HEK293 (cell line): Measurements from ENCODE around the gene CASKIN2.

Experiments used
- CTCF ChIA-PET: fragments of 350-600 bp; formaldehyde crosslinking; extraction: SDS; loops from one replicate; lab custom pipeline; 2021; ENCODE audit warnings: antibody characterized with exemption; lab: Yijun Ruan, JAX
- POLR2A ChIA-PET: fragments of 300-600 bp; formaldehyde crosslinking; extraction: SDS; loops from one replicate; lab custom pipeline; 2020; ENCODE audit warnings: antibody characterized with exemption, inconsistent platforms; lab: Yijun Ruan, JAX
- H3K27ac ChIP-seq: fragments of 200-500 bp; sonication (Bioruptor generic); 2 replicates; pipeline ENCODE4 v1.5.1; 2014; ENCODE audit warnings: low read depth, low read length, control low read depth, inconsistent platforms; ENCODE audit errors: extremely low read depth
- H3K36me3 ChIP-seq, 2 experiments: fragments of 200-500 bp in 1 of 2; sonication (Bioruptor generic) in 1 of 2; 1 replicate in 1 of 2; 2 replicates in 1 of 2; pipeline ENCODE4 v1.5.1; 2014 to 2017; ENCODE audit warnings: inconsistent platforms in 2 of 2, low read length in 2 of 2; ENCODE audit not compliant: control insufficient read depth in 2 of 2, insufficient read depth in 1 of 2
- H3K4me1 ChIP-seq: fragments of 200-500 bp; sonication (Bioruptor generic); 2 replicates; pipeline ENCODE4 v1.5.1; 2014; ENCODE audit warnings: mild to moderate bottlenecking, low read length, inconsistent platforms; ENCODE audit not compliant: control insufficient read depth, insufficient read depth
- H3K4me3 ChIP-seq: 2 replicates; pipeline ENCODE4 v1.5.1; 2011; ENCODE audit warnings: low read depth, mild to moderate bottlenecking, control low read depth, low read length, moderate library complexity
- H3K9me3 ChIP-seq: fragments of 200-500 bp; sonication (Bioruptor generic); 2 replicates; pipeline ENCODE4 v1.5.1; 2014; ENCODE audit warnings: low read depth, low read length, inconsistent platforms; ENCODE audit not compliant: control insufficient read depth, insufficient read depth
- GFI1B ChIP-seq: fragments of 450-650 bp; formaldehyde crosslinking; IDR thresholded peaks from 2 replicates; pipeline ENCODE4 v1.5.1; 2016; ENCODE audit warnings: missing biosample characterization, missing genetic modification characterization
- GLIS2 ChIP-seq: fragments of 450-650 bp; formaldehyde crosslinking; IDR thresholded peaks from 2 replicates; pipeline ENCODE4 v1.5.1; 2016; ENCODE audit warnings: missing biosample characterization, missing genetic modification characterization
- HOXC10 ChIP-seq: sonication (generic); formaldehyde crosslinking; IDR thresholded peaks from 2 replicates; pipeline ENCODE4 v1.8.1; 2023; ENCODE audit warnings: mild to moderate bottlenecking, missing genetic modification reagents
- KLF8 ChIP-seq: fragments of 450-650 bp; formaldehyde crosslinking; IDR thresholded peaks from 2 replicates; pipeline ENCODE4 v1.5.1; 2016; ENCODE audit warnings: missing biosample characterization, missing genetic modification characterization
- SCRT1 ChIP-seq: fragments of 450-650 bp; formaldehyde crosslinking; IDR thresholded peaks from 2 replicates; pipeline ENCODE4 v1.5.1; 2016; ENCODE audit warnings: missing biosample characterization, missing genetic modification characterization, borderline replicate concordance
- SETDB1 ChIP-seq: IDR thresholded peaks from one replicate; pipeline ENCODE4 v1.6.1; 2017; ENCODE audit warnings: mild to moderate bottlenecking, low read length, moderate library complexity, mixed read lengths; ENCODE audit not compliant: insufficient read length
- TCF7L2 ChIP-seq: IDR thresholded peaks from 2 replicates; pipeline ENCODE4 v1.6.1; 2011; ENCODE audit warnings: low read depth, mild to moderate bottlenecking, inconsistent platforms, low read length, moderate library complexity, borderline replicate concordance
- YY2 ChIP-seq: fragments of 450-650 bp; formaldehyde crosslinking; IDR thresholded peaks from 2 replicates; pipeline ENCODE4 v1.5.1; 2016; ENCODE audit warnings: missing biosample characterization, missing genetic modification characterization
- ZBTB48 ChIP-seq: fragments of 450-650 bp; formaldehyde crosslinking; IDR thresholded peaks from 2 replicates; pipeline ENCODE4 v1.5.1; 2016; ENCODE audit warnings: missing biosample characterization, missing genetic modification characterization
- ZFP37 ChIP-seq: fragments of 450-650 bp; formaldehyde crosslinking; IDR thresholded peaks from 2 replicates; pipeline ENCODE4 v1.5.1; 2016; ENCODE audit warnings: missing biosample characterization, missing genetic modification characterization
- ZNF133 ChIP-seq: fragments of 450-650 bp; formaldehyde crosslinking; IDR thresholded peaks from 2 replicates; pipeline ENCODE4 v1.5.1; 2016; ENCODE audit warnings: missing biosample characterization, missing genetic modification characterization
- ZNF175 ChIP-seq: fragments of 450-650 bp; formaldehyde crosslinking; IDR thresholded peaks from 2 replicates; pipeline ENCODE4 v1.5.1; 2016; ENCODE audit warnings: missing biosample characterization, missing genetic modification characterization
- ZNF19 ChIP-seq: fragments of 450-650 bp; formaldehyde crosslinking; IDR thresholded peaks from 2 replicates; pipeline ENCODE4; 2016; ENCODE audit warnings: missing biosample characterization, missing genetic modification characterization, low read depth
- ZNF404 ChIP-seq: fragments of 450-650 bp; formaldehyde crosslinking; IDR thresholded peaks from 2 replicates; pipeline ENCODE4 v1.5.1; 2017; ENCODE audit warnings: missing biosample characterization, missing genetic modification characterization
- ZNF561 ChIP-seq: fragments of 450-650 bp; IDR thresholded peaks from 2 replicates; pipeline ENCODE4 v1.5.1; 2018; ENCODE audit warnings: missing biosample characterization, missing genetic modification characterization, borderline replicate concordance
- ZNF624 ChIP-seq: fragments of 450-650 bp; formaldehyde crosslinking; IDR thresholded peaks from 2 replicates; pipeline ENCODE4 v1.5.1; 2017; ENCODE audit warnings: missing biosample characterization, missing genetic modification characterization
- ZNF654 ChIP-seq: fragments of 450-650 bp; formaldehyde crosslinking; IDR thresholded peaks from 2 replicates; pipeline ENCODE4 v1.5.1; 2016; ENCODE audit warnings: low read depth, missing biosample characterization, missing genetic modification characterization
- ZNF658 ChIP-seq: fragments of 450-650 bp; formaldehyde crosslinking; IDR thresholded peaks from 2 replicates; pipeline ENCODE4; 2016; ENCODE audit warnings: missing biosample characterization, missing genetic modification characterization
- ZNF777 ChIP-seq: fragments of 450-650 bp; formaldehyde crosslinking; IDR thresholded peaks from 2 replicates; pipeline ENCODE4 v1.5.1; 2017; ENCODE audit warnings: missing biosample characterization, missing genetic modification characterization, borderline replicate concordance
- TF ChIP-seq, protein P1 (sequence below): fragments of 450-650 bp; formaldehyde crosslinking; IDR thresholded peaks from 2 replicates; pipeline ENCODE4 v1.5.1; 2016; ENCODE audit warnings: missing biosample characterization, missing genetic modification characterization
- TF ChIP-seq, protein P2 (sequence below): fragments of 450-650 bp; formaldehyde crosslinking; IDR thresholded peaks from 2 replicates; pipeline ENCODE4 v1.5.0; 2017; ENCODE audit warnings: missing biosample characterization, missing genetic modification characterization, borderline replicate concordance
- TF ChIP-seq, protein P3 (sequence below): fragments of 450-650 bp; formaldehyde crosslinking; IDR thresholded peaks from 2 replicates; pipeline ENCODE4 v1.5.1; 2017; ENCODE audit warnings: missing biosample characterization, missing genetic modification characterization

CASKIN2 gene

DNA sequence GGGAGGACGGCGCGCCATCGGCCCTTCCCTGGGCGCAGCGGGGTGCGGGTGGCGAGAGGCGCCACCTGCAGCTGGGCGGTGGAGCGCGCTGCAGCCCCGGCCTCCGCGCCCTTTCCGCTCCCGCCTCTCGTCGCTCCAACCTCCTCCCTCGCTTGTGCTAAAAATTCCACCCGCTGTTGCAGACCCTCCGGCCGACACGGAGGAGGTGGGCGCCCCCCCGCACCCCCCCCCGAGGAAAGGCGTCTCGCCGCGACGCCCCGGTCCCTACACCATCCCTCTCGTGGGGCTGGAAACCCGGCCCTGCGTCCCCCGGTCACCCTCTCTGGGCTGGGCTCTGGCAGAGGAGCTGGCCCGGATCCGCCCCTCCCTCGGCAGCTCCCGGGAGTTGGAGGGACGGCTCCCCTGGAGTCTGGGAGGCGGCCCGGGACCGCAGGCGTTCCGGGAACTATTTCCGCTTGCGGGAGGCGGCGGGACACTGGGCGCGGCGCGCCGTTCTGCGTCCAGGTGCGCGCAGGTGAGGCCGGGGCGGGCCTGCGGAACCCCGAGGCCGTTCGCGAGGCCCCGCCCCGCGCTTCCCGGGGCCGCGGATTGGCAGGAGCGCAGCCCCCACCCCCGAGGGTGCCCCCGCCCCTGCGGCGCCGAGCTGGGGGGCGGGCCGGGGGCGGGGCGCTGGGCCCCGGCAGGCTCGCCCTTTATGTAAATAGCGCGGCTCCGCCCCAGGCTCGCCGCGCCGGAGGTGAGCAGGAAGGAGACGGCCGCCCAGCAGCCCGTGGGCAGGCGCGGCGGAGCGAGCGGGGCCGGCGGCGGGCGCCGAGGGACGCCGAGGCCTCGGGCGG lies 9.9 kb upstream of the CASKIN2 start, which contains the start of gene LLGL2 (continued):
- TF ChIP-seq, protein P1, sequence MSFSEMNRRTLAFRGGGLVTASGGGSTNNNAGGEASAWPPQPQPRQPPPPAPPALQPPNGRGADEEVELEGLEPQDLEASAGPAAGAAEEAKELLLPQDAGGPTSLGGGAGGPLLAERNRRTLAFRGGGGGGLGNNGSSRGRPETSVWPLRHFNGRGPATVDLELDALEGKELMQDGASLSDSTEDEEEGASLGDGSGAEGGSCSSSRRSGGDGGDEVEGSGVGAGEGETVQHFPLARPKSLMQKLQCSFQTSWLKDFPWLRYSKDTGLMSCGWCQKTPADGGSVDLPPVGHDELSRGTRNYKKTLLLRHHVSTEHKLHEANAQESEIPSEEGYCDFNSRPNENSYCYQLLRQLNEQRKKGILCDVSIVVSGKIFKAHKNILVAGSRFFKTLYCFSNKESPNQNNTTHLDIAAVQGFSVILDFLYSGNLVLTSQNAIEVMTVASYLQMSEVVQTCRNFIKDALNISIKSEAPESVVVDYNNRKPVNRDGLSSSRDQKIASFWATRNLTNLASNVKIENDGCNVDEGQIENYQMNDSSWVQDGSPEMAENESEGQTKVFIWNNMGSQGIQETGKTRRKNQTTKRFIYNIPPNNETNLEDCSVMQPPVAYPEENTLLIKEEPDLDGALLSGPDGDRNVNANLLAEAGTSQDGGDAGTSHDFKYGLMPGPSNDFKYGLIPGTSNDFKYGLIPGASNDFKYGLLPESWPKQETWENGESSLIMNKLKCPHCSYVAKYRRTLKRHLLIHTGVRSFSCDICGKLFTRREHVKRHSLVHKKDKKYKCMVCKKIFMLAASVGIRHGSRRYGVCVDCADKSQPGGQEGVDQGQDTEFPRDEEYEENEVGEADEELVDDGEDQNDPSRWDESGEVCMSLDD (tag by site-specific recombination), result peak; percentile 91
- TF ChIP-seq ZNF777 (tag by site-specific recombination), result no peak
- TF ChIP-seq GLIS2 (tag by site-specific recombination), result peak; percentile 94
- TF ChIP-seq ZNF658 (tag by site-specific recombination), result no peak
- TF ChIP-seq ZNF19, result no peak
- TF ChIP-seq GFI1B (tag by site-specific recombination), result no peak
- no peak for TF ChIP-seq YY2 (tag by site-specific recombination)
- TF ChIP-seq ZNF561 (tag by site-specific recombination), result peak; percentile 95
- TF ChIP-seq ZNF133 (tag by site-specific recombination), result no peak
- TF ChIP-seq ZFP37, result 0 out of 2 replicates have a peak, but pooled peaks have one; percentile 34
- TF ChIP-seq HOXC10 (CRISPR knock-in tag), result no peak
- TF ChIP-seq, all 188 proteins: peak for 67

DNA sequence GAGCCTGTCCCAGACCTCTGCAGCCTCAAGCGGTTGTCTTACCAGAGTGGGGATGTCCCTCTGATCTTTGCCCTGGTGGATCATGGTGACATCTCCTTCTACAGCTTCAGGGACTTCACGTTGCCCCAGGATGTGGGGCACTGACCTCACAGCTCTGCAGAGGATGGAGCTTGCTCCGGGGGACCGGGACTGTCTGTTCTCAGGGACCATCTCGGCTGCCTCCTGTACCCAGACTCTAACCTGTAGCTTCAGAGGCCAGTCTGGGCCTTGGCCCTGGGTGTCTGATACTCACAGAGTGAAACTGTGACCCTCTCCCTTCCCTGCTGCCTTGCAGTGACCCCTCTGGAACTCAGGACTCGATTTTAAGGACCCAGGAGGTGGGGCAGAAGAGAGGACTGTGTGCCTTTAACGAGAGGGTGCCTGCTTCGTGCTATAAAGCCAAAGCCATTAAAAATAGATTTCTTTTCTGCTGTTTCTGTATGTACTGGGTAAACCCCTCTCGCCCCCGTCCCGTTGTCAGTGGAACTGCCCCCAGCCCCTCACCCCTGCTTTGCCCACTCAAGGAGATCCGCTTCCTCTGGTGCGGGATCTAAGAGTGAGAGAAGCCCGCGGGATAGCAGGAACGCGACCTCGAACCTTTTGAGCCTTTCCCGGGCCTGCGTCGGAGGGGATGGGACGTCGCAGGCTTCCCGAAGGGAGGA lies 9.1 kb upstream of the CASKIN2 start:
- ChIA-PET POLR2A (interaction anchor here (0.5 to 2.2 kb wide), 18 partner anchors 8 to 387 kb away, joined by 3 to 35 read pairs (median 4); partner anchors contain the start of gene TSEN54), CTCF (interaction anchor here (0.6 to 2.8 kb wide), 11 partner anchors 8 to 226 kb away, joined by 3 to 11 read pairs (median 4); partner anchors contain the start of gene TSEN54)
- Histone ChIP-seq H3K4me1 (peaks cover 5% of the 10 kb centered on the region), H3K36me3 (peaks cover 12 to 43% of the 10 kb centered on the region in 2 experiments; a peak in 2 of 3 replicates), H3K4me3 (peak overlapping the region; percentile 54), H3K27ac (peak overlapping the region; percentile 61), H3K9me3 (no peaks in the 10 kb centered on the region)
- TF ChIP-seq KLF8, result no peak
- TF ChIP-seq, protein P2, sequence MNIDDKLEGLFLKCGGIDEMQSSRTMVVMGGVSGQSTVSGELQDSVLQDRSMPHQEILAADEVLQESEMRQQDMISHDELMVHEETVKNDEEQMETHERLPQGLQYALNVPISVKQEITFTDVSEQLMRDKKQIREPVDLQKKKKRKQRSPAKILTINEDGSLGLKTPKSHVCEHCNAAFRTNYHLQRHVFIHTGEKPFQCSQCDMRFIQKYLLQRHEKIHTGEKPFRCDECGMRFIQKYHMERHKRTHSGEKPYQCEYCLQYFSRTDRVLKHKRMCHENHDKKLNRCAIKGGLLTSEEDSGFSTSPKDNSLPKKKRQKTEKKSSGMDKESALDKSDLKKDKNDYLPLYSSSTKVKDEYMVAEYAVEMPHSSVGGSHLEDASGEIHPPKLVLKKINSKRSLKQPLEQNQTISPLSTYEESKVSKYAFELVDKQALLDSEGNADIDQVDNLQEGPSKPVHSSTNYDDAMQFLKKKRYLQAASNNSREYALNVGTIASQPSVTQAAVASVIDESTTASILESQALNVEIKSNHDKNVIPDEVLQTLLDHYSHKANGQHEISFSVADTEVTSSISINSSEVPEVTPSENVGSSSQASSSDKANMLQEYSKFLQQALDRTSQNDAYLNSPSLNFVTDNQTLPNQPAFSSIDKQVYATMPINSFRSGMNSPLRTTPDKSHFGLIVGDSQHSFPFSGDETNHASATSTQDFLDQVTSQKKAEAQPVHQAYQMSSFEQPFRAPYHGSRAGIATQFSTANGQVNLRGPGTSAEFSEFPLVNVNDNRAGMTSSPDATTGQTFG (tag by site-specific recombination), result no peak
- TF ChIP-seq SCRT1 (tag by site-specific recombination), result 0 out of 2 replicates have a peak, but pooled peaks have one; percentile 10
- peak; percentile 67 for TF ChIP-seq ZBTB48 (tag by site-specific recombination)

DNA sequence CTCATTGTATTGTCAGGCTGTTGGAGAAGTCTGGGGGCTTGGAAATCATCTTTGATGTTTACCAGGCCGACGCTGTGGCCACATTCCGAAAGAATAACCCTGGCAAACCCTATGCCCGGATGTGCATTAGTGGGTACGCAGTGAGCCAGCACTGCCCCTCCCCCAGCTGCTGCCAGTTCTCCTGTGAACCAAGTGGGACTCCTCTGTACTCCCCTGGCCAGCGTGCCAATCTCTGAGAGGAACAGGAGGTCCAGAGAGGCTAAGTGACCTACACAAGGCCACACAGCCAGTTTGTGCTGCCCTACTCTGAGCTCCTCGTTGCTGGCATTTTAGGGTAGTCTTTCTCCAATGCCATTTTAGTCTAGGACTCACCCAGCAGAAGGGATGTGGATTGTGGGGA lies 8.3 kb upstream of the CASKIN2 start:
- Histone ChIP-seq H3K27ac (no peak overlapping the region), H3K4me1 (peaks cover 5% of the 10 kb centered on the region), H3K36me3 (peaks cover 13 to 51% of the 10 kb centered on the region in 2 experiments; a peak in 2 of 3 replicates), H3K4me3 (no peak overlapping the region), H3K9me3 (no peaks in the 10 kb centered on the region)
- ChIA-PET CTCF (interaction anchor here (0.7 to 2.8 kb wide), 8 partner anchors 7 to 110 kb away, joined by 3 to 11 read pairs (median 3); partner anchors contain the start of genes SMIM5 and TSEN54), POLR2A (interaction anchor here (0.5 to 2.2 kb wide), 6 partner anchors 7 to 386 kb away, joined by 3 to 35 read pairs (median 5); partner anchors contain the start of gene TSEN54)
- TF ChIP-seq ZNF658 (tag by site-specific recombination) (no peak), SETDB1 (no peak), ZFP37 (no peak), ZNF404 (tag by site-specific recombination) (no peak), TCF7L2 (no peak), ZNF624 (tag by site-specific recombination) (no peak), ZNF175 (tag by site-specific recombination) (no peak), ZNF654 (tag by site-specific recombination) (no peak)
- TF ChIP-seq, protein P3, sequence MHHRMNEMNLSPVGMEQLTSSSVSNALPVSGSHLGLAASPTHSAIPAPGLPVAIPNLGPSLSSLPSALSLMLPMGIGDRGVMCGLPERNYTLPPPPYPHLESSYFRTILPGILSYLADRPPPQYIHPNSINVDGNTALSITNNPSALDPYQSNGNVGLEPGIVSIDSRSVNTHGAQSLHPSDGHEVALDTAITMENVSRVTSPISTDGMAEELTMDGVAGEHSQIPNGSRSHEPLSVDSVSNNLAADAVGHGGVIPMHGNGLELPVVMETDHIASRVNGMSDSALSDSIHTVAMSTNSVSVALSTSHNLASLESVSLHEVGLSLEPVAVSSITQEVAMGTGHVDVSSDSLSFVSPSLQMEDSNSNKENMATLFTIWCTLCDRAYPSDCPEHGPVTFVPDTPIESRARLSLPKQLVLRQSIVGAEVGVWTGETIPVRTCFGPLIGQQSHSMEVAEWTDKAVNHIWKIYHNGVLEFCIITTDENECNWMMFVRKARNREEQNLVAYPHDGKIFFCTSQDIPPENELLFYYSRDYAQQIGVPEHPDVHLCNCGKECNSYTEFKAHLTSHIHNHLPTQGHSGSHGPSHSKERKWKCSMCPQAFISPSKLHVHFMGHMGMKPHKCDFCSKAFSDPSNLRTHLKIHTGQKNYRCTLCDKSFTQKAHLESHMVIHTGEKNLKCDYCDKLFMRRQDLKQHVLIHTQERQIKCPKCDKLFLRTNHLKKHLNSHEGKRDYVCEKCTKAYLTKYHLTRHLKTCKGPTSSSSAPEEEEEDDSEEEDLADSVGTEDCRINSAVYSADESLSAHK (tag by site-specific recombination), result no peak
